Measurements from ENCODE around the gene CCDC92.

The CCDC92 gene

GRCh38 chr12:123891516-123892179, 81.0 kb downstream of the CCDC92 start:
- no peak for FAIRE-seq
- DNase-seq (ENCODE audit: low spot score) = no peak

- no peak for FAIRE-seq
- DNase-seq (ENCODE audit: low spot score) = no peak
Observed at GRCh38 chr12:123891011-123891410, 81.6 kb downstream of the CCDC92 start.

- DNase-seq (ENCODE audit: low spot score) (no peak), FAIRE-seq (no peak)
Observed at GRCh38 chr12:123890536-123890902, 82.1 kb downstream of the CCDC92 start.

GRCh38 chr12:123889848-123890535, 82.6 kb downstream of the CCDC92 start:
- no peak for FAIRE-seq

GRCh38 chr12:123888989-123889388, 83.6 kb downstream of the CCDC92 start:
- FAIRE-seq = no peak

More at GRCh38 chr12:123889848-123890535, 82.6 kb downstream of the CCDC92 start:
- no peak for DNase-seq (ENCODE audit: low spot score)

GRCh38 chr12:123886931-123887582, 85.6 kb downstream of the CCDC92 start:
- no peak for DNase-seq (ENCODE audit: low spot score)
- no peak for FAIRE-seq

More at GRCh38 chr12:123888989-123889388, 83.6 kb downstream of the CCDC92 start:
- no peak for DNase-seq (ENCODE audit: low spot score)

GRCh38 chr12:123886258-123886657, 86.4 kb downstream of the CCDC92 start:
- DNase-seq (ENCODE audit: low spot score) = no peak
- no peak for FAIRE-seq
